HCT116 (cell line): ENCODE results near the gene DENND11. TPM values are rescaled to one million over a fixed set of nuclear protein-coding genes. Genes with fewer than 3 reads are reported as not detected.

ENCODE experiments used
- ATAC-seq: fragments of 200-7000 bp; cut with Tn5 transposase; 2 replicates; pipeline ENCODE4 v1.9.1; 2020; ENCODE audit warnings: mild to moderate bottlenecking, moderate library complexity
- BruUV-seq: library from RNA; stranded (reverse); fragments of 400-500 nt; replicated peaks from 2 replicates; lab custom pipeline; 2021; lab: Mats Ljungman, UMichigan
- CTCF ChIA-PET: fragments of 300-600 bp; sonication (Branson Sonifier 250); formaldehyde crosslinking; loops from one replicate; lab custom pipeline; 2021; ENCODE audit warnings: antibody characterized with exemption; lab: Charles Lee
- POLR2A ChIA-PET: fragments of 300-600, 350-600 bp; sonication (Branson Sonifier 250); formaldehyde crosslinking; loops from one replicate; lab custom pipeline; 2021; ENCODE audit warnings: antibody characterized with exemption; lab: Charles Lee
- RAD21 ChIA-PET, 2 experiments: fragments of 300-600 bp; sonication (Branson Sonifier 250); formaldehyde crosslinking; loops; one replicate each; lab custom pipeline; 2023; ENCODE audit warnings: low total read pairs in 2 of 2; ENCODE audit not compliant: uncharacterized antibody in 2 of 2, unreplicated experiment in 2 of 2, low non-redundant PET in 1 of 2; lab: Charles Lee
- DNase-seq: peaks from one replicate; pipeline ENCODE4 v3.0.0-alpha.2; 2010; ENCODE audit warnings: low read depth, low spot score
- H2AFZ ChIP-seq: fragments of 200-600 bp; shearing (Covaris generic), sonication (generic); 2 replicates; pipeline ENCODE4 v1.6.1; 2017; ENCODE audit warnings: low read depth, mixed run types, mixed read lengths, antibody characterized with exemption, low read length; ENCODE audit not compliant: poor library complexity, severe bottlenecking
- H3K27ac ChIP-seq: 2 replicates; pipeline ENCODE4 v1.5.1; 2012; ENCODE audit warnings: low read depth, low read length
- H3K27me3 ChIP-seq: fragments of 200-600 bp; sonication (generic); 2 replicates; pipeline ENCODE4 v1.6.1; 2016; ENCODE audit warnings: mixed run types, low read length, mixed read lengths; ENCODE audit not compliant: insufficient read depth
- H3K36me3 ChIP-seq, 2 experiments: fragments of 200-500 bp in 1 of 2; fragments of 200-600 bp in 1 of 2; sonication (Bioruptor generic) in 1 of 2; sonication (generic) in 1 of 2; 2 replicates each; pipeline versions ENCODE4 v1.5.1 to v1.6.1; 2014 to 2016; ENCODE audit warnings: low read length in 2 of 2, inconsistent platforms in 1 of 2, mixed read lengths in 1 of 2, mixed run types in 1 of 2; ENCODE audit not compliant: insufficient read depth in 2 of 2, control insufficient read depth in 1 of 2
- H3K4me1 ChIP-seq, 2 experiments: fragments of 200-600 bp in 1 of 2; sonication (generic) in 1 of 2; 2 replicates each; pipeline versions ENCODE4 v1.5.1 to v1.6.1; 2012 to 2017; ENCODE audit warnings: low read length in 2 of 2, inconsistent platforms in 1 of 2, mild to moderate bottlenecking in 1 of 2, mixed read lengths in 1 of 2, mixed run types in 1 of 2, moderate library complexity in 1 of 2; ENCODE audit not compliant: insufficient read depth in 2 of 2, control insufficient read depth in 1 of 2
- H3K4me2 ChIP-seq: fragments of 200-600 bp; sonication (generic); 2 replicates; pipeline ENCODE4 v1.6.1; 2017; ENCODE audit warnings: mixed run types, low read length, mixed read lengths
- H3K4me3 ChIP-seq, 2 experiments: fragments of 200-600 bp in 1 of 2; sonication (generic) in 1 of 2; replicated peaks in 1 of 2; 2 replicates each; pipeline ENCODE4 v1.5.1; 2011 to 2016; ENCODE audit warnings: low read length in 2 of 2, control low read depth in 1 of 2, low read depth in 1 of 2, mild to moderate bottlenecking in 1 of 2, mixed read lengths in 1 of 2, mixed run types in 1 of 2
- H3K79me2 ChIP-seq: fragments of 200-600 bp; sonication (generic); 2 replicates; pipeline ENCODE4 v1.6.1; 2017; ENCODE audit warnings: mild to moderate bottlenecking, mixed run types, low read length, moderate library complexity, mixed read lengths; ENCODE audit not compliant: insufficient read depth
- H3K9ac ChIP-seq: fragments of 200-600 bp; sonication (generic); 2 replicates; pipeline ENCODE4 v1.6.1; 2016; ENCODE audit warnings: low read length, mixed read lengths
- H3K9me2 ChIP-seq: fragments of 200-600 bp; sonication (generic), shearing (Covaris generic); 2 replicates; pipeline ENCODE4 v1.6.1; 2017; ENCODE audit warnings: mixed run types, mild to moderate bottlenecking, moderate library complexity; ENCODE audit not compliant: insufficient read depth
- H3K9me3 ChIP-seq, 2 experiments: fragments of 200-500 bp in 1 of 2; fragments of 200-600 bp in 1 of 2; sonication (Bioruptor generic) in 1 of 2; sonication (generic) in 1 of 2; 2 replicates each; pipeline ENCODE4 v1.6.1; 2014 to 2017; ENCODE audit warnings: low read length in 2 of 2, mixed read lengths in 2 of 2, inconsistent platforms in 1 of 2, low read depth in 1 of 2, mild to moderate bottlenecking in 1 of 2, mixed run types in 1 of 2, moderate library complexity in 1 of 2; ENCODE audit not compliant: control insufficient read depth in 1 of 2, insufficient read depth in 1 of 2
- H4K20me1 ChIP-seq: fragments of 200-600 bp; sonication (generic), shearing (Covaris generic); 2 replicates; pipeline ENCODE4 v1.6.1; 2017; ENCODE audit warnings: mixed run types, mild to moderate bottlenecking, moderate library complexity; ENCODE audit not compliant: insufficient read depth
- ATF3 ChIP-seq: IDR thresholded peaks from 2 replicates; pipeline ENCODE4 v1.6.1; 2012
- CBX3 ChIP-seq: IDR thresholded peaks from 2 replicates; pipeline ENCODE4 v1.6.1; 2012; ENCODE audit warnings: low read depth
- CEBPB ChIP-seq: IDR thresholded peaks from 2 replicates; pipeline ENCODE4 v1.6.1; 2012; ENCODE audit warnings: low read depth
- CTCF ChIP-seq, 3 experiments: fragments of 200-600 bp in 1 of 3; sonication (generic) in 1 of 3; IDR thresholded peaks in 2 of 3; conservative IDR thresholded peaks in 1 of 3; 2 replicates each; pipeline ENCODE4 v1.5.1; 2012 to 2017; ENCODE audit warnings: low read depth in 2 of 3, low read length in 2 of 3, antibody characterized with exemption in 1 of 3, borderline replicate concordance in 1 of 3, control low read depth in 1 of 3, mild to moderate bottlenecking in 1 of 3, mixed read lengths in 1 of 3, mixed run types in 1 of 3, moderate library complexity in 1 of 3; ENCODE audit not compliant: insufficient read depth in 1 of 3
- EGR1 ChIP-seq: IDR thresholded peaks from 2 replicates; pipeline ENCODE4 v1.6.1; 2012; ENCODE audit warnings: low read depth
- EZH2 ChIP-seq: fragments of 200-600 bp; sonication (generic); IDR thresholded peaks from 2 replicates; pipeline ENCODE4 v1.6.1; 2017; ENCODE audit warnings: antibody characterized with exemption, mixed run types
- EZH2phosphoT487 ChIP-seq: fragments of 200-600 bp; IDR thresholded peaks from 2 replicates; pipeline ENCODE4 v1.6.1; 2018; ENCODE audit warnings: antibody characterized with exemption, borderline replicate concordance
- RAD21 ChIP-seq: IDR thresholded peaks from 2 replicates; pipeline ENCODE4 v1.6.1; 2012; ENCODE audit warnings: low read depth, mild to moderate bottlenecking
- SIN3A ChIP-seq: IDR thresholded peaks from 2 replicates; pipeline ENCODE4 v1.6.1; 2012; ENCODE audit warnings: low read depth
- SRF ChIP-seq: IDR thresholded peaks from 2 replicates; pipeline ENCODE4 v1.6.1; 2012; ENCODE audit warnings: low read depth
- TCF7L2 ChIP-seq: IDR thresholded peaks from 2 replicates; pipeline ENCODE4 v1.7.0; 2011; ENCODE audit warnings: borderline replicate concordance, inconsistent platforms; ENCODE audit not compliant: insufficient read depth, insufficient read length; ENCODE audit errors: extremely low read depth
- YY1 ChIP-seq: IDR thresholded peaks from 2 replicates; pipeline ENCODE4 v1.6.1; 2011; ENCODE audit warnings: low read length, low read depth, moderate library complexity, mild to moderate bottlenecking; ENCODE audit not compliant: insufficient replicate concordance; ENCODE audit errors: extremely low read depth
- ZFX ChIP-seq: fragments of 450-650 bp; IDR thresholded peaks from 2 replicates; pipeline ENCODE4 v1.6.1; 2017
- intact Hi-C: fragments of 100-400 bp; cut with micrococcal nuclease; formaldehyde crosslinking; loops from 2 replicates; pipeline ENCODE4 v1.10.0; 2022
- total RNA-seq: library from RNA; stranded (reverse); gene quantifications from one replicate; pipeline ENCODE4 v1.2.1, GENCODE V29; 2021; ENCODE audit not compliant: unreplicated experiment
- TF ChIP-seq, protein P1 (sequence below): IDR thresholded peaks from 2 replicates; pipeline ENCODE4 v1.6.1; 2012; ENCODE audit warnings: low read depth
- TF ChIP-seq, protein P2 (sequence below): IDR thresholded peaks from 2 replicates; pipeline ENCODE4 v1.6.1; 2012

The DENND11 gene
- total RNA-seq, 1 experiment from 2014 or later, result 23.4 TPM

DNA sequence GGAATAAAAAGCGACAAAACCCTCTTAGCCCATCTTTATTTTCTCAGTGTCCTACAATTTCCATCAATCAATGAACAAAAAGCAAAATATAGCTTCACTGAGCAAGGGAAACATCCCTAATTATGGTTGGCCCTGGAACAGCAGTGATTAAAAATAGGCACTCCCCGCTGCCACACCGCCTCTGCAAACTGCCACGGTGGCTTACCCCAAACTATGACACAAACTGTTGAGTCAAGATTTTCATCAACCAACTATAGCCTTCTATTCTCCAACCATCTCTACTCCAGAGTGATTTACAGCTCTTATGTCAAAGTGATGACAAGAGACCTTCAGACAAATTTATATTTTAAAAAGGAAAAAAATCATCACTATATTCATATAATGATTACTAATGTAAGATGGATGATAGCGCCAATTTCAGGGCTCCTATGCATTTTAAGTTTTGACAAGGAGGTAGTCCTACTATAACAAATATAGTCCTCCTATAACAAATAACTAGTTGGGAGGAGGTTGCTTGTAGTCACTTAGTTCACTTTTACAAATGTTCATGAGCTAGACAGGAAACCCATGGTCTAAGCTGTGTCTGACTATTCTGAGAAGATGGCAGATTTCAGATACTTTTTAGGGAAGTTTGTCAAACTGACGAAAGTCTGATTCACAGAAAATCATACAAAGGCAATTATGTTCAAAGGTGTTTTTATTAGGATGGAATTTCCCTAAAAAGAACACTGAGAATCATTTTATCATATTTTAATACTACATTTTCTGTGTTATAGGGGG lies 26.3 kb downstream of the DENND11 start:
- Histone ChIP-seq H2AFZ (no peak overlapping the region), H3K9me2 (no peaks in the 10 kb centered on the region), H4K20me1 (no peaks in the 10 kb centered on the region), H3K4me3 (no peak overlapping the region), H3K36me3 (no peaks in the 10 kb centered on the region), H3K79me2 (no peaks in the 10 kb centered on the region), H3K4me2 (no peak overlapping the region), H3K27me3 (no peaks in the 10 kb centered on the region), H3K9me3 (no peaks in the 10 kb centered on the region), H3K27ac (no peak overlapping the region), H3K4me1 (no peaks in the 10 kb centered on the region), H3K9ac (no peak overlapping the region)
- no peak for ATAC-seq
- no TSS peak for BruUV-seq
- TF ChIP-seq CTCF (IDR thresholded peaks at IDR 0.05 in 2 of 3, conservative IDR thresholded peaks at IDR 0.05 in 1 of 3; ENCODE audit: borderline replicate concordance in 1 of 3, insufficient read depth in 1 of 3, low read depth in 2 of 3, low read length in 2 of 3) (no peak), CBX3 (no peak), EZH2 (no peak), ATF3 (no peak), YY1 (no peak), CEBPB (no peak), SRF (no peak), EGR1 (no peak), RAD21 (no peak), TCF7L2 (no peak), EZH2phosphoT487 (no peak), SIN3A (no peak), ZFX (no peak)
- TF ChIP-seq, protein P1, sequence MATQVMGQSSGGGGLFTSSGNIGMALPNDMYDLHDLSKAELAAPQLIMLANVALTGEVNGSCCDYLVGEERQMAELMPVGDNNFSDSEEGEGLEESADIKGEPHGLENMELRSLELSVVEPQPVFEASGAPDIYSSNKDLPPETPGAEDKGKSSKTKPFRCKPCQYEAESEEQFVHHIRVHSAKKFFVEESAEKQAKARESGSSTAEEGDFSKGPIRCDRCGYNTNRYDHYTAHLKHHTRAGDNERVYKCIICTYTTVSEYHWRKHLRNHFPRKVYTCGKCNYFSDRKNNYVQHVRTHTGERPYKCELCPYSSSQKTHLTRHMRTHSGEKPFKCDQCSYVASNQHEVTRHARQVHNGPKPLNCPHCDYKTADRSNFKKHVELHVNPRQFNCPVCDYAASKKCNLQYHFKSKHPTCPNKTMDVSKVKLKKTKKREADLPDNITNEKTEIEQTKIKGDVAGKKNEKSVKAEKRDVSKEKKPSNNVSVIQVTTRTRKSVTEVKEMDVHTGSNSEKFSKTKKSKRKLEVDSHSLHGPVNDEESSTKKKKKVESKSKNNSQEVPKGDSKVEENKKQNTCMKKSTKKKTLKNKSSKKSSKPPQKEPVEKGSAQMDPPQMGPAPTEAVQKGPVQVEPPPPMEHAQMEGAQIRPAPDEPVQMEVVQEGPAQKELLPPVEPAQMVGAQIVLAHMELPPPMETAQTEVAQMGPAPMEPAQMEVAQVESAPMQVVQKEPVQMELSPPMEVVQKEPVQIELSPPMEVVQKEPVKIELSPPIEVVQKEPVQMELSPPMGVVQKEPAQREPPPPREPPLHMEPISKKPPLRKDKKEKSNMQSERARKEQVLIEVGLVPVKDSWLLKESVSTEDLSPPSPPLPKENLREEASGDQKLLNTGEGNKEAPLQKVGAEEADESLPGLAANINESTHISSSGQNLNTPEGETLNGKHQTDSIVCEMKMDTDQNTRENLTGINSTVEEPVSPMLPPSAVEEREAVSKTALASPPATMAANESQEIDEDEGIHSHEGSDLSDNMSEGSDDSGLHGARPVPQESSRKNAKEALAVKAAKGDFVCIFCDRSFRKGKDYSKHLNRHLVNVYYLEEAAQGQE, result no peak
- TF ChIP-seq, protein P2, sequence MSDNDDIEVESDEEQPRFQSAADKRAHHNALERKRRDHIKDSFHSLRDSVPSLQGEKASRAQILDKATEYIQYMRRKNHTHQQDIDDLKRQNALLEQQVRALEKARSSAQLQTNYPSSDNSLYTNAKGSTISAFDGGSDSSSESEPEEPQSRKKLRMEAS, result no peak
- ChIA-PET POLR2A (no interaction called here), RAD21 (no interaction called here), CTCF (no interaction called here)
- DNase-seq, result no peak
- intact Hi-C loops, result no loop called here
